HEK293 (cell line): Measurements from ENCODE around the gene ALOX15.

Experiments used
- FEZF1 ChIP-seq: fragments of 450-650 bp; formaldehyde crosslinking; IDR thresholded peaks from 2 replicates; pipeline ENCODE4 v1.5.1; 2016; ENCODE audit warnings: missing biosample characterization, missing genetic modification characterization
- HOXC10 ChIP-seq: sonication (generic); formaldehyde crosslinking; IDR thresholded peaks from 2 replicates; pipeline ENCODE4 v1.8.1; 2023; ENCODE audit warnings: mild to moderate bottlenecking, missing genetic modification reagents
- PRDM1 ChIP-seq: fragments of 450-650 bp; formaldehyde crosslinking; IDR thresholded peaks from 2 replicates; pipeline ENCODE4; 2016; ENCODE audit warnings: missing biosample characterization, missing genetic modification characterization
- PRDM4 ChIP-seq: fragments of 450-650 bp; formaldehyde crosslinking; IDR thresholded peaks from 2 replicates; pipeline ENCODE4 v1.5.1; 2017; ENCODE audit warnings: missing biosample characterization, missing genetic modification characterization
- TSHZ1 ChIP-seq: fragments of 450-650 bp; formaldehyde crosslinking; IDR thresholded peaks from 2 replicates; pipeline ENCODE4 v1.5.1; 2016; ENCODE audit warnings: missing biosample characterization, missing genetic modification characterization, borderline replicate concordance
- ZBTB26 ChIP-seq: fragments of 450-650 bp; formaldehyde crosslinking; optimal IDR thresholded peaks from 2 replicates; pipeline ENCODE3; 2016; ENCODE audit warnings: missing biosample characterization, mild to moderate bottlenecking, missing genetic modification characterization
- ZBTB7A ChIP-seq: fragments of 450-650 bp; formaldehyde crosslinking; IDR thresholded peaks from 2 replicates; pipeline ENCODE4 v1.5.1; 2016; ENCODE audit warnings: low read depth, missing biosample characterization, missing genetic modification characterization
- ZFP37 ChIP-seq: fragments of 450-650 bp; formaldehyde crosslinking; IDR thresholded peaks from 2 replicates; pipeline ENCODE4 v1.5.1; 2016; ENCODE audit warnings: missing biosample characterization, missing genetic modification characterization
- ZNF112 ChIP-seq: fragments of 450-650 bp; formaldehyde crosslinking; IDR thresholded peaks from 2 replicates; pipeline ENCODE4 v1.5.0; 2017; ENCODE audit warnings: missing biosample characterization, missing genetic modification characterization
- ZNF114 ChIP-seq: fragments of 450-650 bp; formaldehyde crosslinking; IDR thresholded peaks from 2 replicates; pipeline ENCODE4 v1.5.0; 2017; ENCODE audit warnings: missing biosample characterization, missing genetic modification characterization
- ZNF214 ChIP-seq: fragments of 450-650 bp; formaldehyde crosslinking; IDR thresholded peaks from 2 replicates; pipeline ENCODE4 v1.5.1; 2017; ENCODE audit warnings: missing biosample characterization, mild to moderate bottlenecking, missing genetic modification characterization, borderline replicate concordance
- ZNF223 ChIP-seq: fragments of 450-650 bp; formaldehyde crosslinking; IDR thresholded peaks from 2 replicates; pipeline ENCODE4 v1.5.1; 2016; ENCODE audit warnings: missing biosample characterization, missing genetic modification characterization
- ZNF24 ChIP-seq: fragments of 450-650 bp; formaldehyde crosslinking; IDR thresholded peaks from 2 replicates; pipeline ENCODE4 v1.5.1; 2016; ENCODE audit warnings: missing biosample characterization, missing genetic modification characterization
- ZNF280D ChIP-seq: fragments of 450-650 bp; formaldehyde crosslinking; IDR thresholded peaks from 2 replicates; pipeline ENCODE4 v1.5.1; 2016; ENCODE audit warnings: missing biosample characterization, missing genetic modification characterization
- ZNF292 ChIP-seq: fragments of 450-650 bp; formaldehyde crosslinking; IDR thresholded peaks from 2 replicates; pipeline ENCODE4 v1.5.1; 2016; ENCODE audit warnings: low read depth, missing biosample characterization, missing genetic modification characterization, borderline replicate concordance
- ZNF473 ChIP-seq: fragments of 450-650 bp; formaldehyde crosslinking; IDR thresholded peaks from 2 replicates; pipeline ENCODE4 v1.5.1; 2017; ENCODE audit warnings: missing biosample characterization, missing genetic modification characterization
- ZNF530 ChIP-seq: fragments of 450-650 bp; formaldehyde crosslinking; IDR thresholded peaks from 2 replicates; pipeline ENCODE4 v1.5.1; 2016; ENCODE audit warnings: low read depth, missing biosample characterization, missing genetic modification characterization
- ZNF555 ChIP-seq: fragments of 450-650 bp; formaldehyde crosslinking; conservative IDR thresholded peaks from 2 replicates; pipeline ENCODE4 v1.5.1; 2017; ENCODE audit warnings: missing biosample characterization, mild to moderate bottlenecking, missing genetic modification characterization, inconsistent platforms
- ZNF580 ChIP-seq: fragments of 450-650 bp; formaldehyde crosslinking; IDR thresholded peaks from 2 replicates; pipeline ENCODE4 v1.5.1; 2016; ENCODE audit warnings: missing biosample characterization, missing genetic modification characterization
- ZNF692 ChIP-seq: fragments of 450-650 bp; formaldehyde crosslinking; IDR thresholded peaks from 2 replicates; pipeline ENCODE4 v1.5.1; 2016; ENCODE audit warnings: missing biosample characterization, missing genetic modification characterization
- ZNF791 ChIP-seq: fragments of 450-650 bp; formaldehyde crosslinking; IDR thresholded peaks from 2 replicates; pipeline ENCODE4 v1.5.1; 2016; ENCODE audit warnings: missing biosample characterization, missing genetic modification characterization
- ZNF830 ChIP-seq: fragments of 450-650 bp; IDR thresholded peaks from 2 replicates; pipeline ENCODE4 v1.5.0; 2018; ENCODE audit warnings: missing biosample characterization, missing genetic modification characterization, low read depth, mild to moderate bottlenecking, moderate library complexity
- ZNF837 ChIP-seq: fragments of 450-650 bp; formaldehyde crosslinking; IDR thresholded peaks from 2 replicates; pipeline ENCODE4 v1.5.1; 2016; ENCODE audit warnings: missing biosample characterization, missing genetic modification characterization
- ZNF843 ChIP-seq: fragments of 450-650 bp; formaldehyde crosslinking; IDR thresholded peaks from 2 replicates; pipeline ENCODE4 v1.5.1; 2016; ENCODE audit warnings: missing biosample characterization, missing genetic modification characterization
- ZSCAN4 ChIP-seq: fragments of 450-650 bp; formaldehyde crosslinking; IDR thresholded peaks from 2 replicates; pipeline ENCODE4 v1.5.1; 2017; ENCODE audit warnings: missing biosample characterization, missing genetic modification characterization

The ALOX15 gene

GRCh38 chr17:4599505-4600281, 41.8 kb downstream of the ALOX15 start (continued):
- TF ChIP-seq ZNF473 (no peak), ZSCAN4 (tag by site-specific recombination) (no peak), ZNF280D (no peak), ZNF580 (no peak), HOXC10 (CRISPR knock-in tag) (no peak), ZNF530 (tag by site-specific recombination) (no peak), ZNF112 (no peak), ZNF837 (tag by site-specific recombination) (no peak), ZNF843 (tag by site-specific recombination) (no peak), TSHZ1 (tag by site-specific recombination) (no peak), ZNF791 (tag by site-specific recombination) (no peak), ZFP37 (tag by site-specific recombination) (no peak), ZBTB26 (tag by site-specific recombination) (no peak), ZBTB7A (tag by site-specific recombination) (no peak), ZNF214 (no peak), ZNF692 (tag by site-specific recombination) (peak; percentile 86), ZNF830 (no peak), ZNF24 (tag by site-specific recombination) (no peak), ZNF114 (tag by site-specific recombination) (no peak), PRDM4 (tag by site-specific recombination) (no peak), FEZF1 (tag by site-specific recombination) (no peak), ZNF292 (tag by site-specific recombination) (no peak), PRDM1 (no peak), ZNF223 (tag by site-specific recombination) (no peak), ZNF555 (no peak)
